Astrocyte of the cerebellum (primary cell): ENCODE results near the gene MAGI1.
"Not testable (repeated sequence)": the region's sequence is repeated elsewhere in the genome, so short reads cannot be mapped to it uniquely, and the experiment has no call there.

Experiments
- DNase-seq: peaks from one replicate; pipeline ENCODE4 v3.0.0-alpha.2; 2011; ENCODE audit warnings: low read depth
- H3K4me3 ChIP-seq: 2 replicates; pipeline ENCODE4 v1.5.1; 2011; ENCODE audit warnings: mild to moderate bottlenecking, low read depth, low read length, moderate library complexity
- CTCF ChIP-seq: IDR thresholded peaks from 2 replicates; pipeline ENCODE4 v1.5.1; 2012; ENCODE audit warnings: low read length, low read depth, moderate library complexity, mild to moderate bottlenecking; ENCODE audit errors: missing control alignments
- in situ Hi-C: cut with HindIII; loops from 2 replicates; pipeline ENCODE4 v1.10.0; 2017; ENCODE audit warnings: low sequenced_read_pairs

MAGI1 gene

DNA sequence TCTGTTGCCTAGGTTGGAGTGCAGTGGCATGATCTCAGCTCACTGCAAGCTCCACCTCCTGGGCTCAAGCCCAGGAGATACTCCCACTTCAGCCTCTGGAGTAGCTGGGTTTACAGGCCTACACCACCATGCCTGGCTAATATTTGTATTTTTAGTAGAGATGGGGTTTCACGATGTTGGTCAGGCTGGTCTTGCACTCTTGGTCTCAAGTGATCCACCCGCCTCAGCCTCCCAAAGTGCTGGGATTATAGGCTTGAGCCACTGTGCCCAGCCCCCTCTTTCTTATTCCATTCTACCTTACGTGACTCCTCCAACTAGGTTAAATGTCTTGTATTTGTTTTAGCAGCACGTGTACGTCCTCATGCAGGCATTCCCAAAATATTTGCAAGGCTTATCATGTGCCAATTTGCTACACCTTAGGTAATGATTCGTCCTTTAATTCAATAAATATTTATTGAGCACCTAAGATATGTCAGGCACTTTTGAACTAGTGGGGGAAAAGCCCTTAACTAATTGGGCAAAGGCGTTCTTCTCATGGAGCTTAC, 14.9 kb upstream of the MAGI1 start:
- DNase-seq, result no peak
- in situ Hi-C loops, result no loop called here
- no peak for TF ChIP-seq CTCF
- no peak overlapping the region for H3K4me3 ChIP-seq

- no peak overlapping the region for H3K4me3 ChIP-seq
- no peak for TF ChIP-seq CTCF
- in situ Hi-C loops, result no loop called here
- DNase-seq, result no peak
These were observed 14.2 kb upstream of the MAGI1 start for GRCh38 chr3:66052721-66053549.

DNA sequence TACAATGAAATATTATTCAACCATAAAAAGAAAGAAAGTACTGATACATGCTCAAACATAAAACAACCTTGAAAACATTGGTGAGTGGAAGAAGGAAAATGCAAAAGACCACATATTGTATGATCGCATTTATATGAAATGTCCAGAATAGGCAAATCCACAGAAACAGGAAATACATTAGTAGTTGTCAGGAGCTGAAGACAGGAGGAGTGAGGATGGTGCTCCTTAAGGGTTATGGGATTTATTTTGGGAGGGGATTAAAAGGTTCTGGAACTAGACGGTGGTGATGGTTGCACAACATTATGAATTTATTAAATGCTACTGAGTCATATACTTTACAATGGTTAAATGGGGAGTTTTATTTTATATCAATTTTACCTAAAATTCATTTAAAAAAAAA, 12.1 kb upstream of the MAGI1 start:
- in situ Hi-C loops, result no loop called here
- no peak for DNase-seq
- no peak overlapping the region for H3K4me3 ChIP-seq
- no peak for TF ChIP-seq CTCF

GRCh38 chr3:66048051-66048395, 9.3 kb upstream of the MAGI1 start:
- in situ Hi-C loops, result no loop called here
- H3K4me3 ChIP-seq, result no peak overlapping the region
- no peak for TF ChIP-seq CTCF
- no peak for DNase-seq

DNA sequence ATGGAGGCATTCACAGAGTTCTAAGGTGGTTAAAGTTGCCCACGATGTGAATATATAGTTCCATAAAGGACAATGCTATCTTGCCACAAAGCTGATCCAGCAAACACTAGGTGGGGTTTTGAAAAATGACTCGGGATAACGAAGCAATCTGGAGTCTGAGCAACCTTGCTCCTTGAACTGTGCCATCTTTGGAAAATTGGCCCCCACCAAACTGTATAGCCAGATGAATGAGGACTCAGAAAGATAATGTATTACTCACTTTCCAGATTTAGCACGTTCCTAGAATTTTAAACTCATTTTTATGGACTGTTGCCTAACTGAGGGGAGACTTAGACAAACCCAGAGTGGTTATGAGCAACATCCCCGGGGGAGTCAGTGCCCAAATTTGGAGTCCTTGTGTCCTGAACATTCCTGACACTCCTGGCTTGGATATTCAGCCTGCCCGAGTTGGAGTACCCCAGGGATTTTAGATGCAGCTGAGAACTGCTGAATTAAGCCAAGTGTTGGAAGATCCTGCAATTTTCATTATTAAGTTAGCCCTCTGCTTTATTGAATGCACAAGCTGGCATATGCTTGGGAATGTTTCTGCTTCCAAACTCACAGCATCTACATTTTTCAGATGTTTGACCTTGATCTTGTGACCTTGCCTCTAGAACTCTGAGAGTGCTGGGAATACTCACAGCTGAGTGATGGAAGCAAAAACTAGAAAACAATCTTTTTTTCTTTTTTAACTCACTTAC, 8.8 kb upstream of the MAGI1 start:
- in situ Hi-C loops, result no loop called here
- TF ChIP-seq CTCF, result no peak
- DNase-seq, result no peak
- H3K4me3 ChIP-seq, result no peak overlapping the region

DNA sequence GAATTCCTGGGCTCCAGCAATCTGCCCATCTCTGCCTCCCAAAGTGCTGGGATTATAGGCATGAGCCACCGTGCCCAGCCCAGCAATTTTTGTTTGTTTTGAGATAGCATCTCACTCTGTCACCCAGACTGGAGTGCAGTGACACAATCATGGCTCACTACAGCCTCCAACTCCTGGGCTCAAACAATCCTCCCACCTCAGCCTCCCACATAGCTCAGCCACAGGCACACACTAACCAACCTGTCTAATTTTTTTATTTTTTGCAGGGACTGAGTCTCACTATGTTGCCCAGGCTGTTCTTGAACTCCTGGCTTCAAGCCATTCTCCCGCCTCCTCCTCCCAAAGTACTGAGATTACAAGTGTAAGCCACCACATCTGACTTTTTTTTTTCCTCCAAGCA, 7.6 kb upstream of the MAGI1 start:
- H3K4me3 ChIP-seq, DNase-seq, in situ Hi-C loops: not testable (repeated sequence)

DNA sequence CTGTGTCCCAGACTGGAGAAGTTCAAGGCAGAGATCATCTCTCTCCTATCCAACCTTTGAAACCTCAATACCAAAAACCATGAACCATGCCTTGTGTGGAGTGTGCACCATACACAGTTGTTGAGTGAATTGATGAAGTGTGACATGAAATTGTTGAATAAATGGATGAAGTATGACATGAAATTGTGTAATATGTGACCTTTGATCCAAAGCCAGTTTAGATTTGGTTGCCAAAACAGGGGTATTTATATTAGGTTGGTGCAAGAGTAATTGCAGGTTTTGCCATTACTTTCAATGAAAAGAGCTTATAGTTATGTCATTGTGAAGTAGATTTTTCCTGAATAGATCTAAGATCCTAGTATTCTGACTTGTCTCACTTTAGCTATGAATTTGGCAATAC, 3.1 kb upstream of the MAGI1 start:
- no peak for DNase-seq
- in situ Hi-C loops, result loop anchor here (5.0 kb wide), 2 partner anchors 55 to 95 kb away; no protein-coding TSS in a partner anchor
- TF ChIP-seq CTCF, result no peak
- H3K4me3 ChIP-seq, result no peak overlapping the region
